Mesenteric fat pad (tissue), 1 donor: ENCODE data around the gene SNX32. TPM values are rescaled to one million over a fixed set of nuclear protein-coding genes. Genes with fewer than 3 reads are reported as not detected.
A peak's percentile ranks its signal among the peaks of the same experiment; 100 is the strongest.

Experiments used
- DNase-seq: peaks from one replicate; pipeline ENCODE4 v3.0.0-alpha.2; 2020; ENCODE audit warnings: low spot score
- total RNA-seq: library from RNA; stranded (reverse); fragmentation: NEBNext Ultra II Directional; extraction: Animal tissue kit (Norgen Biotek cat#: 25700); gene quantifications from one replicate; pipeline ENCODE4 v1.2.1, GENCODE V29; 2021
- donor health status: DM: yes; HTN: yes; CAD: no.

SNX32 gene
- total RNA-seq, 1 donor from 2014 or later: not detected

DNA sequence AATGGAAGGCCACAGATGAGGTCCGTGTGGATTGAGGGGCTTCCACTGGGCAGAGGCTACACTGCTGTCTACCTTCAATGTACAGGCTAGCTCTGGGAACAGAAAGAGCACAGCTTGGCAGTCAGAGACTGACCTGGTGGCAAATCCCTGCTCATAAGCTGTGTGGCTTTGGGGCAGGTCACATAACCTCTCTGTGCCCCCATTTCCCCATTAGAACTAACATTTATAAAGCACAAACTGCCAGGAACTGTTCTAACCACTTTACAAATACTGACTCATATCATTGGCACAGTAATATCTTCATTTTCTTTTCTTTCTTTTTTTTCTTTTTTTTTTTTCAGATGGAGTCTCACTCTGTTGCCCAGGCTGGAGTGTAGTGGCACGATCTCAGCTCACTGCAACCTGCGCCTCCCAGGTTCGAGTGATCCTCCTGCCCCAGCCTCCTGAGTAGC is 63.3 kb downstream of the SNX32 start:
- no peak for DNase-seq

DNA sequence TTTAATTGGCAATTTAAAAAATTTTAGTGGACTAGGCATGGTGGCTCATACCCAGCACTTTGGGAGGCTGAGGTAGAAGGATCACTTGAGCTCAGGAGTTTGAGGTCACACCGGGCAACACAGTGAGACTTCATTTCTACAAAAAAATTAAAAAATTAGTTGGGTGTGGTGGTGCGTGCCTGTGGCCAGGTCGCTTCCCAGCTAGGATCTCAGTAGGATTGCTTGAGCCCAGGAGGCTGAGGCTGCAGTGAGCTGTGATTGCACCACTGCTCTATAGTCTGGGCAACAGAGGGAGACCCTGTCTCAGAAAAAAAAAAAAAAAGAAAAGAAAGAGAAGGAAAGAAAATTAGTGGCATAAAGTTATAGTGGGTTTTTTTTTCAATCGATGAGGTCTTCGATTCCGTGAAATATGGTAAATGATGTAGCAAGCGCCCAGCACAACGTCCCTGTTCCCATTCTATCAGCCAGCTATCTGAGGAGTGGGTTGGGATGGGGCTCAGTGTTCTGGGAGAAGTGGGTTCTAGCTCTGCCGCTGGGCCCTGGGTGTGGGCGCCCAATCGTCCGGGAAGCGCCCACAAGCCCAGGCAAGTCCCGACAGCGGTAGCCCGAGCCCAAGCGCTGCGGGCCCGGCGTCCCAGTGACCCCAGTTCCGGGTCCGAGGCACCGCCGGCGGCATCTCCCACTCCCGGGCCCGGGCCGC is 65.0 kb downstream of the SNX32 start:
- no peak for DNase-seq

GRCh38 chr11:65899356-65900124 is 65.8 kb downstream of the SNX32 start:
- peak; percentile 97 for DNase-seq

DNA sequence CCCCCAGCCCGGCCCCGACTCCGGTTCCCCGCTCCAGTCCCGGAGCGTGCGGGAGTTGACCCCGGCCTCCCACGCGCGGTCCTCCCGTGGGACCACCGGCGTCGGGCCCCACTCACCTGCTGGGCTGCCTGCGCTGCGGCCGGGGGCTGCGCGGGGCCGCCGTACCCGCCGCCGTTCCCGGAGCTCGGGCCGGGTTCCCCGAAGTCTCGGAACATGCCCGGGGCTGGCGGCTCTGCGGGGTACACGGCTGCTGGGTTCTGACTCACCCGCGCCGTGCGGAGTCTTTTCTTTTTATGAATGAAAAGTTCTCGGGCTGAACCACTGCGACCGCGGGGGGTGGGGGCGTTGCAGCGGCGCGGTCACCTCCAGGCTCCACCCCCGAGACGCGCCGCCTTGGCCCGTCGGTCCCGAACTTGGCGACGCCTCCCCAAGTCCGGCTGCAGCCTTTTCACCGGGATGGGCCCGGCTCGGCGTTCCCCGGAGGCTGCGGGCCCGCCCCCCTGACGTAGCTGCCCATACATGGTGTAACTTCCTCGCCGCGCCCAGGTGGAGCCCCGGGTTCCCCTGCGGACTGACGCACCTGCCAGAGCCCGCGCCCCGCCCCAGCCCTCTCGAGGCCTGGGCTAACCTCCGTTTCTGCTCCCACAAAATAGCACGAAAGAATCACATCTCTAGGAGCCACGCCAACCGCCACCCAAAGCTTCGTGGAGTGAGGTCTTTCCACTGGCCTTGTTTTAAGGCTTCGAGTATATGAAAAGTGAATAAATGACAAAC is 66.5 kb downstream of the SNX32 start, which contains the start of gene FOSL1:
TSS of gene FOSL1 (minus strand) at position 264 of the 774 bp plus-strand sequence. CDS start at position 215, 49 bp downstream.
- DNase-seq: peak; percentile 97

DNA sequence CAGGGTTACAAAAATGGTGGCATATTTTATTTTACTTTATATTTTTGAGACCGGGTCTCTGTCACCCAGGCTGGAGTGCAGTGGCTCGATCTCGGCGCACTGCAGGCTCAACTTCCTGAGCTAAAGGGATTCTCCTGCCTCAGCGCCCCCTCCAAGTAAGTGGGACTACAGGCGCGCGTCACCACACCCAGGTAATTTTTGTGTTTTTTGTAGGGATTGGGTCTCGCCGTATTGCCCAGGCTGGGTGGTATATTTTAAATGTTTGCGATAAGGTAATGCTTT is 67.1 kb downstream of the SNX32 start:
- DNase-seq: no peak

DNA sequence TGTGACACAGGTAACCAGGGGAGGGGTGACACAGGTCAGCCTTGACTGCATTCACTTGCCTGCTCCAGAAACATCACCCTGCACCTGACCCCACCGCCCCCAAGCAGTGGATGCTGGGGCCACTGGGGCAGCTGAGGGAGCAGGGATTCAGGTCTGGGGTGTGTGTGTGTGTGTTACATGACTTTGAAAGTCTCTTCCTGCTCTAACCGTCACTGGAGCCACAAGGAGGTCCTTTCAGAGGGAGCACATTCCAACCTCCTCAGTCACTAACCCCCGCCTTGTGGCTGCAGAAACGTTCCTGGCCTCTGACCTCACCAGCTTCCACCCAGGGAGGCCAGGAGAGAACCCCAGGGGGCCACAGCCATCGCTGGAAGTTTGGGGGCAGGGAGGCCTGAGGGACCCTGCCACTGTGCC is 69.3 kb downstream of the SNX32 start:
- no peak for DNase-seq

Other genes with a start within 250 kb of the SNX32 start
- gene KCNK7, start 238.2 kb upstream of the SNX32 start, total RNA-seq: 1.5 TPM
- 67.6 TPM for gene MAP3K11, start 219.7 kb upstream of the SNX32 start, total RNA-seq
- 30.6 TPM for gene PCNX3, start 218.2 kb upstream of the SNX32 start, total RNA-seq
- gene SIPA1, start 195.9 kb upstream of the SNX32 start, total RNA-seq: 54.5 TPM
- 80.0 TPM for gene RELA, start 171.0 kb upstream of the SNX32 start, total RNA-seq
- 49.9 TPM for gene KAT5, start 121.7 kb upstream of the SNX32 start, total RNA-seq
- gene RNASEH2C, start 113.2 kb upstream of the SNX32 start, total RNA-seq: 71.8 TPM
- 51.8 TPM for gene AP5B1, start 53.0 kb upstream of the SNX32 start, total RNA-seq
- not detected for gene OVOL1, start 46.9 kb upstream of the SNX32 start, total RNA-seq
- gene CFL1, start 24.2 kb downstream of the SNX32 start, total RNA-seq: 818 TPM
- gene MUS81, start 26.5 kb downstream of the SNX32 start, total RNA-seq: 38.0 TPM
- 87.7 TPM for gene EFEMP2, start 38.8 kb downstream of the SNX32 start, total RNA-seq
- gene CTSW, start 45.9 kb downstream of the SNX32 start, total RNA-seq: 1.3 TPM
- 46.5 TPM for gene FIBP, start 54.5 kb downstream of the SNX32 start, total RNA-seq
- 26.0 TPM for gene CCDC85B, start 56.7 kb downstream of the SNX32 start, total RNA-seq
- gene FOSL1, start 66.4 kb downstream of the SNX32 start, total RNA-seq: 58.3 TPM
- gene C11orf68, start 85.1 kb downstream of the SNX32 start, total RNA-seq: 33.4 TPM
- 87.0 TPM for gene DRAP1, start 85.5 kb downstream of the SNX32 start, total RNA-seq
- gene TSGA10IP, start 111.5 kb downstream of the SNX32 start, total RNA-seq: not detected
- gene SART1, start 127.8 kb downstream of the SNX32 start, total RNA-seq: 47.9 TPM
- 31.7 TPM for gene EIF1AD, start 168.2 kb downstream of the SNX32 start, total RNA-seq
- gene BANF1, start 168.5 kb downstream of the SNX32 start, total RNA-seq: 121 TPM
- not detected for gene CST6, start 178.0 kb downstream of the SNX32 start, total RNA-seq
- 0.51 TPM for gene CATSPER1, start 192.5 kb downstream of the SNX32 start, total RNA-seq
- not detected for gene GAL3ST3, start 215.2 kb downstream of the SNX32 start, total RNA-seq
- 164 TPM for gene SF3B2, start 218.4 kb downstream of the SNX32 start, total RNA-seq
- gene PACS1, start 236.3 kb downstream of the SNX32 start, total RNA-seq: 64.9 TPM